Measurements from ENCODE around the gene RD3L.

Gene RD3L

GRCh38 chr14:103892247-103892646, 50.1 kb downstream of the RD3L start:
- no peak for DNase-seq

- no peak for DNase-seq
Observed at GRCh38 chr14:103891667-103892215, 50.6 kb downstream of the RD3L start.

- DNase-seq: no peak
Observed at GRCh38 chr14:103890821-103891666, 51.3 kb downstream of the RD3L start.

All from right forelimb (tissue), 1 donor.